HG02678 (cell line): ENCODE data around the gene WWOX.

Source experiments
- ATAC-seq: cut with Tn5 transposase; IDR thresholded peaks from one replicate; pipeline ENCODE4 v1.9.1; 2021; ENCODE audit warnings: mild to moderate bottlenecking, moderate library complexity; ENCODE audit not compliant: unreplicated experiment

The WWOX gene

GRCh38 chr16:78745108-78746019 lies 645.9 kb downstream of the WWOX start:
- no peak for ATAC-seq

DNA sequence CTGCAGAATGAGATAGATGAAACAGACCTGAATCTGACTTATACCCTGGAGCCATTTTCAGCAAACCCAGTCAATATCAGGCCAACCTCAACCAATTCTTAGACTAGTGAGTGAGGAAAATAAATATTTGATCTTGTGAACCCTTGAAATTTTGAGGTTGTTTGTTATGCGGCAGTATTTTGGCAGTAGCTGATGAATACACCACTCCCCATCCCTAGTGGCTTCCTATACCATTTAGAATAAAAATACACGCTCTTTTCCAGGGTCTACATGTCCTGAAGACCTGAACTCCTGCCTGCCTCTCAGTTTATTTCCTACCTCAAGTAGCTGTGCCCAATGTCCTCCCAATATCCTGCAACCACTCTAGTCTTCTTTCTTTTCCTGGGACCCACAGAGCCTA lies 647.3 kb downstream of the WWOX start:
- no peak for ATAC-seq

GRCh38 chr16:78748220-78748929 lies 648.9 kb downstream of the WWOX start:
- ATAC-seq, result no peak

DNA sequence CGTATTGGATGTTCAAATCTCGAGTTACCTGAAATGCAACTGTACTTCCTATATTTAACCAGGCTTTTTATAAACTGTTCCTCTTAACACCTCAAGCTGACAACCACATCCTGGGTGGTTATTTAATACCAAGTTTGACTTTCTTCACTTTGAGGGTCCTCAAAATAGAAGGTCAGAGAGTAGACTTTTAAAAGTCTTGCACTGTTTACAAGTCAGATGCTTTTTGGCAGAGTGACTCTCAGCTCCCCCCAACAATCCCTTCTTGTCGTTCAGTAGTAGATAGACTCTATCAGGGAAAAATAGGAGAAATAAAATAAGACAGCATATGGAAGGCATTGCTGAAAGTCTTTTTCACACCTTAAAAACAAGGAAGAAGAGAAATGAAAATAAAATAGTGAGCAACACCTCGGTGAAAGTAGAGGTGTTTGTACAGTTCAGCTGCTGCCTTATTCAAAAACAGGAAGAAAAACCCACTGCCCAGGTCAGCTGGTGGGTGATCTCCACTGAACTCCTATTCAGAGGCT lies 650.4 kb downstream of the WWOX start:
- ATAC-seq, result peak; percentile 80

- ATAC-seq, result no peak
These were observed 651.2 kb downstream of the WWOX start for GRCh38 chr16:78750611-78751010.

DNA sequence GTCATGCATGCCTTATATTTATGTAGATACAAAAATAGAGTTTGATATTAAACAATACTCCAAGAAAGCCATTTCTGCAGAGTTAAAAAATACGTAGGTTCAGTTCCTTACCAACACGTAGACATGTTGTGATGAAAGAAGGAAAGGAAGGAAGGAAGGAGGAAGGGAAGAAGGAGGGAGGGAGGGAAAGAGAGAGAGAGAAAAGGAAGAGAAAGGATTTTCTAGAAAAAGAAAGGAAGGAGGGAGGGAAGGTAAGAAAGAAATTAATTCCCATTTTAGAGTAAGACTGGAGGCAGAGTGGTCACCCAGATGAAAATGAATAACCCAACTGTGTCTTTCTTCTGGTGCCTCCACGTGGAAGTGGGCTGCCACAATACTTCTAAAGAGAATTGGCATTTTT lies 652.1 kb downstream of the WWOX start:
- no peak for ATAC-seq

DNA sequence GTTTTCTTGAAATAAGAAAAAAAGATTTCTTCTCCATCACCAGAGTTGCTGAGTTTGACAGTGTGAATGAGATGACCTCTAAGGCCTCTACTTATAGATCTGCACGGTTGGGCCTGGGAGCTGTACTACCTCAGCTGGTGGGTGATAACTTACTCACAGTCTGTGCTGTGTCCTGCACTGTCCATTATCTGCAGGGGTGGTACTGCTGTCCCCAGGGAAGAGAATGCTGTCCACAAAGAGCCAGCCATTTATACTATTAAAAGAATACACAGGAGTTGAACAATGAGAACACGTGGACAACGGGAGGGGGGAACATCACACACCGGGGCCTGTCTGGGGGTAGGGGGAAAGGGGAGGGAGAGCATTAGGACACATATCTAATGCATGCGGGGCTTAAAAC lies 655.3 kb downstream of the WWOX start:
- no peak for ATAC-seq

- ATAC-seq, result no peak
These were observed 656.6 kb downstream of the WWOX start for GRCh38 chr16:78755751-78756661.

GRCh38 chr16:78759596-78759995 lies 660.1 kb downstream of the WWOX start:
- ATAC-seq, result no peak

GRCh38 chr16:78760611-78761010 lies 661.2 kb downstream of the WWOX start:
- ATAC-seq, result no peak

DNA sequence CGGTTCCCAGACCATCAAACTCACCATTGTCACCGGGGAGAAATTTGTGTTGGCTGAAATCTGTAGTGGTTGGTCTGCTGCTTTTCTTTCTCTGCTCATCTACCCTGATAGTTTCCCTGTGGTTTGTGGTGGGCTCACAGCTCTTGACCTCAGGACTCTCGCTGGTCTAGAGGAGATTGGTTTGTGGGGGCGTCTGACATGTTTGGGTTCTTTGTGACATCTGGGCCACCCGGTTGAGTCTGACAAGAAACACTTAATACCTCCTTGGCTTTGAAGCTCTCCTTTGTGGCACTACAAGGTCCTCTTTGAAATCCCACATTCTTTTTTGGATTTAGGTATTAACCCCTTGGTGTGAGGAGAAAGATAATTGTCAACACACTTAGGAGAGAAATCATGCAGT lies 662.0 kb downstream of the WWOX start:
- ATAC-seq, result peak; percentile 89

DNA sequence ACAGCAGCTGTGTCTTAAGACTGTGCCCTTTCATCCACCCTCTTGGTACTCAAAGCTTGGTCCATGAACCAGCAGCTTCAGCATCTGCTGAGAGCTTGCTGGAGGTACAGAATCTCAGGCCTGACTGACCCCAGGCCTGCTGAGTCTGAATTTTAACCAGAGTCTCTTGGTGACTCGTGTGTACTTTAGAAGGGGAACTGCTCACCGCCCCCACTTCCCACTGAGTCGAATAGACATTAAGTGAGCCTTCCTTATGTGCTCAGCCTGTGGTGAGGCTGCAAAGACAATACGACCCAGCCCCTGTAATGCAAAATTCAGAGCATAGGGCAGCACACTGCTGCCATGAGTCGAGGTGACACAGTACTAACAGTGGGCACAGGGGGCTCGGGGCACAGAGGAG lies 662.8 kb downstream of the WWOX start:
- peak; percentile 67 for ATAC-seq

DNA sequence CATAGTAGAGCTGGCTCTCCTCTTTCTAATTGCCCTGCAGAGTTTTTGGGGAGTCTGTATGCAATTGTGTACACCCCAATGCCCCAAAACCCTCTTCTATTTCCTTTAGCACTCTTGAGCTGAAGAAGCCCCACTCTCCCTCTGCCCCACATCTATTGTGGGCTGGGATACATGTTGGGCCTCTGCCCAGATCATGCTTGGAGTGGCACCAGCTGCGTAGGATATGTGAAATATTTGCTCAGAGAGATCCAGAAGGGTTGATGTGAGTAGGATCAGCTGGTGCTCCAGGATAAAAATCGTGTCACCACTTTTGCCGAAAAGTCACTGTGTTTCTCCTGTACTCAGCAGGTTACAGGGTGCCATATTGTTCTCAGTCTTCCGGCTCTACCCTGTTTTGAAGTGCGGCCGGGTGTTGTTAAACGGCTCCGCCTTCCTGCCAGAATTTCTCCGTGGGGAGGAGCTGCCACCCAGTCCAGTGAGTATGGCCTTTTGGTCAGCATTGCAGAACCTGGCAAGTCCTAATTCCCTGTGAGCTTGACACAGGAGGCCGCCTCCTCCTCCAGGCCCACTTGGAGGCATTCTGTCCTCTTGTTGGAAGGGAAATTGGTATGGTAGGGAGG lies 664.5 kb downstream of the WWOX start:
- no peak for ATAC-seq

DNA sequence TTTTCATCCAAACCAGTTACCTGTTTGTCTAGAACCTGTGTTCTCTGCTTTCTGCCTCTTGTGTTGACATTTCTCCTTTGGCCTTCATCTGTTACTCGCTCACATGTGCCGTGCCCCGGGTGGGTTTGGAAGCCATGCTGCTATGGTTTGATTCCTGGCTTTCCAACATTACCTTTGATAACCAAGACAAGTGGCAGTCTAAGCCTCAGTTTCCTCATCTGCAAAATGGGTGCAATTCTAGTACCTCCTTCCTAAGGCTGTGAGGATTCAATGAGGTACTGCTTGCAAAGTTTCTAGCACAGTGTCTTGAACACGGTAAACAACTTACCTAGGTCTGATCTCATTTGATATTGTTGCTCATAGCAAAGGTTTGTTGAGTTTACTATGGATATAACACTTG lies 665.0 kb downstream of the WWOX start:
- no peak for ATAC-seq

GRCh38 chr16:78768226-78768625 lies 668.8 kb downstream of the WWOX start:
- no peak for ATAC-seq

DNA sequence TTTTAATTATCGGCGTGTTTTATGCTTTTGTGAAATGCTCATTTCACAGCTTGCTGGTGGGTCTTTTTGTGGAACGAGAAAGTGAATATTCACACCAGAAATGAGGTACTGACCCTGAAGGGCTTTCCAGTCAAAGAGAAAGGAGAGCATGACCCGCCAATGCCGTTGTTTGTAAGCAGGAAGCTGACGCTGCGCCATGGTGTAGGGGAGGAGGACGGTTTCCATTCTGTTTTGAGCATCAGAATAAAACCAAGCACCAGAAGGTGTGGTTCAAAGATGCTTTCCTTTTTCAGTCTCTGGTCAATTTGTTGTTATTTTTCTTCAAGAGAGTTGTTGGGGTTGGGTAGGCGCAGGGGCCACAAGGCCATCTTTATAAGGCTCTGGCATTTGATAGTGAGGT lies 669.3 kb downstream of the WWOX start:
- no peak for ATAC-seq

GRCh38 chr16:78770353-78771091 lies 671.1 kb downstream of the WWOX start:
- ATAC-seq, result peak; percentile 89

DNA sequence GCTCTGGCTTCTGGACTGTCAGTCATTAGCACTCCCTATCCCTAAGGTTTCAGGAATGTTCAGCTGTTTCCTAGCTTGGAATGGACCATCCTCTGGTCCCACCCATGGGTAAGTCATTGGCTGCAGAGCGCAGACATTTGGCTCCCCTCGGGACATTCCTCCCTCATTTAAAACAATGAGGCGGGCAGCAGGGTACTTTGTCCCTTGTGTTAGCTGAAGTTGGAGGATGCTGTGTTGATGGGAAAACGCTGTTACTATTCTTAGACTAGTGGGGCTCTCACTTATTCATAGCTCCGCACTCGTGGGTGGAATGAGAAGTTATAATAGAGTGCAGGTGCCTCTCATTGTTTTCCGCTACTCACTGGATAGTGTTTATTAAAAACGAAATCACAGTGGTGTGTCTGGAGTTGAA lies 673.8 kb downstream of the WWOX start:
- ATAC-seq, result no peak

GRCh38 chr16:78773706-78774105 lies 674.3 kb downstream of the WWOX start:
- no peak for ATAC-seq

DNA sequence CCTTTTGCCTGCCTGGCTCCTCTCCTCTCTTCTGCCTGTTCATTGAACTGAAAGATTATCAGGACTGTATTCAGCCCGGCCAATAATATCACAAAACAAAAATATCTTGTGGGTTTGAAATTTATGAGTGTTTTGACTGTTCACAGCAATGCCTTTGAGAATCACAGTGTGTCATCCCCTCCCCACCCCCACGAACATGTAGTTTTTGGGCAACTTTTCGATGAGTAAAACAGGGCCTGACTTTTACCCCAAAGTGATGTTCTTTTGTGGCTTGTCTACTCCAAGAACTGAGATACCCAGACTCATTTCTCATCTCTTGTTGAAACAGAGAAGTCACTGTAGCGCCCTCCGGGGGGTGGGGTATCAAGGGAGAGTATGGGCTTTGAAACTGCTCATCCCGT lies 675.7 kb downstream of the WWOX start:
- no peak for ATAC-seq
